ENCODE measurements around the gene RNASE8.

DNA sequence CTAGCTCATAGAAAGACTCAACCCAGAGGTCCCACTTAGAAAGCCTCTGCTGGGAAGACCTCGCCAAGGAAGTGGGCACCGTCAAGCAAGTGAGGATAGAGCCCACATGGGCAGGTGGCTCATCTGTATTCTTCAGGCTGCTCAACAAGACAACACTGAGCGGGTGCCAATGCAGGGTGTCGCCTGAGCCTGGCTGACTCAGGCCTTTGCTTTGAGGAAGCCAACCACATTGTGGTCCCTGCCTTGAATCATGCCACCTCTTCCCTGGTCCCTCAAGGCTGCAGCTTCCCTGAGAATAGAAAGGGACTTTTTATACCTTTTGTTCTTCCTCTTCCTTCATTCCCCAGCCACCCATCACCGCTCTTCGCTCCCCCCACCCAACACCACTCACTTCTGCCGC, 20.9 kb upstream of the RNASE8 start:
- TF ChIP-seq SUZ12 (IDR thresholded peaks at IDR 0.05) (no peak), SP1 (IDR thresholded peaks at IDR 0.05) (no peak), TARDBP (IDR thresholded peaks at IDR 0.05) (no peak), BHLHE40 (IDR thresholded peaks at IDR 0.05; ENCODE audit: borderline replicate concordance) (no peak), FOXA1 (IDR thresholded peaks at IDR 0.05) (no peak), ELF4 (IDR thresholded peaks at IDR 0.05) (no peak), FOXM1 (IDR thresholded peaks at IDR 0.05; ENCODE audit: borderline replicate concordance) (no peak), PKNOX1 (IDR thresholded peaks at IDR 0.05) (no peak), HDGF (IDR thresholded peaks at IDR 0.05; ENCODE audit: borderline replicate concordance) (no peak), ARNT (IDR thresholded peaks at IDR 0.05) (no peak), CTBP1 (IDR thresholded peaks at IDR 0.05; ENCODE audit: borderline replicate concordance) (no peak), FOXK2 (IDR thresholded peaks at IDR 0.05) (no peak), NFRKB (IDR thresholded peaks at IDR 0.05) (no peak)
